ENCODE measurements around the gene NUF2.
"Not testable (repeated sequence)": the region's sequence is repeated elsewhere in the genome, so short reads cannot be mapped to it uniquely, and the experiment has no call there.

NUF2 gene

GRCh38 chr1:163331116-163331515, 9.4 kb downstream of the NUF2 start:
- no peak for DNase-seq (ENCODE audit: low read depth in 2 of 2, low spot score in 1 of 2)

GRCh38 chr1:163335216-163335615, 13.5 kb downstream of the NUF2 start:
- DNase-seq (ENCODE audit: low read depth in 2 of 2, low spot score in 1 of 2) = no peak

- DNase-seq (ENCODE audit: low read depth in 2 of 2, low spot score in 1 of 2) = no peak
These were observed 15.9 kb downstream of the NUF2 start for GRCh38 chr1:163337631-163338030.

GRCh38 chr1:163346326-163346870, 24.6 kb downstream of the NUF2 start:
- DNase-seq (ENCODE audit: low read depth in 2 of 2, low spot score in 1 of 2) = no peak

- no peak for DNase-seq (ENCODE audit: low read depth in 2 of 2, low spot score in 1 of 2)
These were observed 25.4 kb downstream of the NUF2 start for GRCh38 chr1:163347106-163347505.

- no peak for DNase-seq (ENCODE audit: low read depth in 2 of 2, low spot score in 1 of 2)
These were observed 30.2 kb downstream of the NUF2 start for GRCh38 chr1:163351912-163352311.

GRCh38 chr1:163357378-163357777, 35.6 kb downstream of the NUF2 start:
- no peak for DNase-seq (ENCODE audit: low read depth in 2 of 2, low spot score in 1 of 2)

GRCh38 chr1:163358172-163358571, 36.4 kb downstream of the NUF2 start:
- not testable (repeated sequence) for DNase-seq (ENCODE audit: low read depth in 2 of 2, low spot score in 1 of 2)

- no peak for DNase-seq (ENCODE audit: low read depth in 2 of 2, low spot score in 1 of 2)
These were observed 39.6 kb downstream of the NUF2 start for GRCh38 chr1:163361123-163361934.

- no peak for DNase-seq (ENCODE audit: low read depth in 2 of 2, low spot score in 1 of 2)
These were observed 43.4 kb downstream of the NUF2 start for GRCh38 chr1:163365186-163365585.

- DNase-seq (ENCODE audit: low read depth in 2 of 2, low spot score in 1 of 2) = no peak
These were observed 44.8 kb downstream of the NUF2 start for GRCh38 chr1:163366555-163366954.

GRCh38 chr1:163367721-163368120, 46.0 kb downstream of the NUF2 start:
- no peak for DNase-seq (ENCODE audit: low read depth in 2 of 2, low spot score in 1 of 2)

GRCh38 chr1:163372576-163372975, 50.8 kb downstream of the NUF2 start:
- no peak for DNase-seq (ENCODE audit: low read depth in 2 of 2, low spot score in 1 of 2)

- DNase-seq (ENCODE audit: low read depth in 2 of 2, low spot score in 1 of 2) = no peak
These were observed 56.8 kb downstream of the NUF2 start for GRCh38 chr1:163378554-163378953.

GRCh38 chr1:163379801-163380200, 58.0 kb downstream of the NUF2 start:
- DNase-seq (ENCODE audit: low read depth in 2 of 2, low spot score in 1 of 2) = no peak

GRCh38 chr1:163381487-163382184, 59.9 kb downstream of the NUF2 start:
- no peak for DNase-seq (ENCODE audit: low read depth in 2 of 2, low spot score in 1 of 2)

GRCh38 chr1:163382395-163382794, 60.6 kb downstream of the NUF2 start:
- DNase-seq (ENCODE audit: low read depth in 2 of 2, low spot score in 1 of 2) = no peak

GRCh38 chr1:163387146-163387545, 65.4 kb downstream of the NUF2 start:
- no peak for DNase-seq (ENCODE audit: low read depth in 2 of 2, low spot score in 1 of 2)

GRCh38 chr1:163388970-163389369, 67.2 kb downstream of the NUF2 start:
- no peak for DNase-seq (ENCODE audit: low read depth in 2 of 2, low spot score in 1 of 2)

- DNase-seq (ENCODE audit: low read depth in 2 of 2, low spot score in 1 of 2) = no peak
These were observed 74.0 kb downstream of the NUF2 start for GRCh38 chr1:163395790-163396189.

- DNase-seq (ENCODE audit: low read depth in 2 of 2, low spot score in 1 of 2) = no peak
These were observed 75.9 kb downstream of the NUF2 start for GRCh38 chr1:163397451-163398200.

- no peak for DNase-seq (ENCODE audit: low read depth in 2 of 2, low spot score in 1 of 2)
These were observed 77.2 kb downstream of the NUF2 start for GRCh38 chr1:163399001-163399400.
